ENCODE results near the gene STMN3.
A peak's percentile ranks its signal among the peaks of the same experiment; 100 is the strongest.
"Not testable (repeated sequence)": the region's sequence is repeated elsewhere in the genome, so short reads cannot be mapped to it uniquely, and the experiment has no call there.

Gene STMN3

GRCh38 chr20:63628246-63628975 lies 24.8 kb downstream of the STMN3 start:
- peak; percentile 64 for DNase-seq

- DNase-seq: no peak
Measured at GRCh38 chr20:63627751-63628245, 25.4 kb downstream of the STMN3 start.

- DNase-seq: peak; percentile 96
Measured at GRCh38 chr20:63627129-63627750, 26.0 kb downstream of the STMN3 start.

- peak; percentile 75 for DNase-seq
Measured at GRCh38 chr20:63626424-63627128, 26.6 kb downstream of the STMN3 start, which contains the start of gene GMEB2. GMEB2 (minus strand) TSS chr20:63627101; CDS start chr20:63619397, 7,704 bp downstream.

GRCh38 chr20:63625771-63626423 lies 27.3 kb downstream of the STMN3 start:
- peak; percentile 35 for DNase-seq

GRCh38 chr20:63624486-63624885 lies 28.7 kb downstream of the STMN3 start:
- no peak for DNase-seq

GRCh38 chr20:63622732-63623131 lies 30.5 kb downstream of the STMN3 start:
- DNase-seq: no peak

- DNase-seq: no peak
Measured at GRCh38 chr20:63622096-63622495, 31.1 kb downstream of the STMN3 start.

- DNase-seq: no peak
Measured at GRCh38 chr20:63620991-63621390, 32.2 kb downstream of the STMN3 start.

GRCh38 chr20:63619505-63619904 lies 33.7 kb downstream of the STMN3 start:
- no peak for DNase-seq

- no peak for DNase-seq
Measured at GRCh38 chr20:63619086-63619485, 34.1 kb downstream of the STMN3 start.

GRCh38 chr20:63618291-63618980 lies 34.8 kb downstream of the STMN3 start:
- DNase-seq: no peak

GRCh38 chr20:63617876-63618265 lies 35.4 kb downstream of the STMN3 start:
- no peak for DNase-seq

- no peak for DNase-seq
Measured at GRCh38 chr20:63617092-63617875, 35.9 kb downstream of the STMN3 start.

- not testable (repeated sequence) for DNase-seq
Measured at GRCh38 chr20:63613863-63614594, 39.2 kb downstream of the STMN3 start.

- peak; percentile 19 for DNase-seq
Measured at GRCh38 chr20:63612276-63612931, 40.8 kb downstream of the STMN3 start.

- DNase-seq: no peak
Measured at GRCh38 chr20:63611646-63612045, 41.6 kb downstream of the STMN3 start.

GRCh38 chr20:63610581-63611435 lies 42.4 kb downstream of the STMN3 start:
- DNase-seq: no peak

GRCh38 chr20:63606686-63607085 lies 46.5 kb downstream of the STMN3 start:
- DNase-seq: no peak
